ENCODE results near the gene RHOT1. TPM values are rescaled to one million over a fixed set of nuclear protein-coding genes. Genes with fewer than 3 reads are reported as not detected.

RHOT1 gene
- total RNA-seq, 1 donor from 2014 or later = 17.2 TPM

GRCh38 chr17:32120141-32120540 is 22.2 kb upstream of the RHOT1 start:
- H3K27ac ChIP-seq = no peak overlapping the region
- no peaks in the 10 kb centered on the region for H3K36me3 ChIP-seq
- no peaks in the 10 kb centered on the region for H3K4me1 ChIP-seq
- H3K4me3 ChIP-seq = no peak overlapping the region
- TF ChIP-seq CTCF (IDR thresholded peaks at IDR 0.05) = no peak
- H3K27me3 ChIP-seq = no peaks in the 10 kb centered on the region
- peak in 1 of 2 donors; percentile 34 for DNase-seq (ENCODE audit: low spot score in 2 of 2)
- intact Hi-C loops (cut with DNase I) = no loop called here
- H3K9me3 ChIP-seq = no peaks in the 10 kb centered on the region

GRCh38 chr17:32120716-32121115 is 21.6 kb upstream of the RHOT1 start:
- intact Hi-C loops (cut with DNase I) = no loop called here
- no peak for TF ChIP-seq CTCF (IDR thresholded peaks at IDR 0.05)

GRCh38 chr17:32123782-32124181 is 18.5 kb upstream of the RHOT1 start:
- peak in 1 of 2 donors; percentile 67 for DNase-seq (ENCODE audit: low spot score in 2 of 2)

More at GRCh38 chr17:32120716-32121115, 21.6 kb upstream of the RHOT1 start:
- Histone ChIP-seq H3K27ac (no peak overlapping the region), H3K9me3 (no peaks in the 10 kb centered on the region), H3K4me3 (no peak overlapping the region), H3K27me3 (no peaks in the 10 kb centered on the region), H3K4me1 (no peaks in the 10 kb centered on the region), H3K36me3 (no peaks in the 10 kb centered on the region)
- DNase-seq (ENCODE audit: low spot score in 2 of 2) = no peak

GRCh38 chr17:32124985-32125847 is 17.1 kb upstream of the RHOT1 start:
- no peaks in the 10 kb centered on the region for H3K27me3 ChIP-seq
- H3K36me3 ChIP-seq = no peaks in the 10 kb centered on the region
- no peak for TF ChIP-seq CTCF (IDR thresholded peaks at IDR 0.05)
- no peaks in the 10 kb centered on the region for H3K9me3 ChIP-seq
- intact Hi-C loops (cut with DNase I) = no loop called here
- DNase-seq (ENCODE audit: low spot score in 2 of 2) = peak in 1 of 2 donors; percentile 41
- H3K27ac ChIP-seq = no peak overlapping the region
- H3K4me3 ChIP-seq = no peak overlapping the region
- H3K4me1 ChIP-seq = peaks cover 0 to 12% of the 10 kb centered on the region in 2 donors

More at GRCh38 chr17:32123782-32124181, 18.5 kb upstream of the RHOT1 start:
- Histone ChIP-seq H3K9me3 (no peaks in the 10 kb centered on the region), H3K36me3 (no peaks in the 10 kb centered on the region), H3K4me1 (peaks cover 0 to 12% of the 10 kb centered on the region in 2 donors), H3K4me3 (no peak overlapping the region), H3K27ac (peak overlapping the region; percentile 5 to 19), H3K27me3 (no peaks in the 10 kb centered on the region)
- TF ChIP-seq CTCF (IDR thresholded peaks at IDR 0.05) = no peak
- intact Hi-C loops (cut with DNase I) = no loop called here

- TF ChIP-seq CTCF (IDR thresholded peaks at IDR 0.05) = no peak
- H3K9me3 ChIP-seq = no peaks in the 10 kb centered on the region
- no peak overlapping the region for H3K4me3 ChIP-seq
- no peak overlapping the region for H3K27ac ChIP-seq
- no peaks in the 10 kb centered on the region for H3K36me3 ChIP-seq
- H3K27me3 ChIP-seq = no peaks in the 10 kb centered on the region
- peaks cover 0 to 12% of the 10 kb centered on the region in 2 donors for H3K4me1 ChIP-seq
- no peak for DNase-seq (ENCODE audit: low spot score in 2 of 2)
- intact Hi-C loops (cut with DNase I) = no loop called here
Measured at GRCh38 chr17:32125848-32126153, 16.5 kb upstream of the RHOT1 start.

All from ascending aorta (tissue), 2 donors.